ENCODE results near the gene HPSE2. TPM values are rescaled to one million over a fixed set of nuclear protein-coding genes. Genes with fewer than 3 reads are reported as not detected.

The HPSE2 gene
- total and polyA plus RNA-seq, 4 donors = 0.05 TPM; not detected in 3

GRCh38 chr10:98901441-98902110 lies 334.1 kb downstream of the HPSE2 start (continued):
- TF ChIP-seq, protein P1, sequence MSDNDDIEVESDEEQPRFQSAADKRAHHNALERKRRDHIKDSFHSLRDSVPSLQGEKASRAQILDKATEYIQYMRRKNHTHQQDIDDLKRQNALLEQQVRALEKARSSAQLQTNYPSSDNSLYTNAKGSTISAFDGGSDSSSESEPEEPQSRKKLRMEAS (IDR thresholded peaks at IDR 0.05) = no peak

GRCh38 chr10:98899018-98899417 lies 336.6 kb downstream of the HPSE2 start:
- TF ChIP-seq HNF4A (conservative IDR thresholded peaks at IDR 0.05) = peak in 1 of 2 donors; percentile 20
- TF ChIP-seq FOXA1 (IDR thresholded peaks at IDR 0.05) = peak; percentile 37
- peak; percentile 55 for TF ChIP-seq FOXA2 (IDR thresholded peaks at IDR 0.05)
- TF ChIP-seq YY1 (IDR thresholded peaks at IDR 0.05) = no peak
- TF ChIP-seq RXRA (IDR thresholded peaks at IDR 0.05) = peak in 1 of 2 donors; percentile 6
- TF ChIP-seq GABPA (IDR thresholded peaks at IDR 0.05 in 1 of 2, conservative IDR thresholded peaks at IDR 0.05 in 1 of 2) = no peak
- TF ChIP-seq, protein P1 (IDR thresholded peaks at IDR 0.05) = no peak
- no peak overlapping the region for H3K27ac ChIP-seq (ENCODE audit: low read depth in 1 of 2, low read length in 2 of 2)
- no peaks in the 10 kb centered on the region for H3K9me3 ChIP-seq (ENCODE audit: control insufficient read depth in 4 of 4, low read length in 3 of 4)
- no peak for DNase-seq (ENCODE audit: low spot score)
- H3K36me3 ChIP-seq (ENCODE audit: control insufficient read depth in 4 of 4, insufficient read depth in 3 of 4, low read depth in 1 of 4, low read length in 3 of 4) = no peaks in the 10 kb centered on the region
- WGBS = 24% methylated on average over 3 of the region's 3 CpGs
- H3K27me3 ChIP-seq (ENCODE audit: control insufficient read depth in 4 of 4, insufficient read depth in 4 of 4, low read length in 3 of 4) = peaks cover 0 to 2% (median 0%) of the 10 kb centered on the region in 4 donors
- H3K4me1 ChIP-seq (ENCODE audit: control insufficient read depth in 4 of 4, insufficient read depth in 4 of 4, low read length in 3 of 4) = peaks cover 0 to 8% (median 5%) of the 10 kb centered on the region in 4 donors
- H3K9ac ChIP-seq (ENCODE audit: low read depth in 1 of 2, low read length in 2 of 2) = no peak overlapping the region
- H3K4me3 ChIP-seq (ENCODE audit: low read depth in 1 of 3, low read length in 3 of 3) = no peak overlapping the region

DNA sequence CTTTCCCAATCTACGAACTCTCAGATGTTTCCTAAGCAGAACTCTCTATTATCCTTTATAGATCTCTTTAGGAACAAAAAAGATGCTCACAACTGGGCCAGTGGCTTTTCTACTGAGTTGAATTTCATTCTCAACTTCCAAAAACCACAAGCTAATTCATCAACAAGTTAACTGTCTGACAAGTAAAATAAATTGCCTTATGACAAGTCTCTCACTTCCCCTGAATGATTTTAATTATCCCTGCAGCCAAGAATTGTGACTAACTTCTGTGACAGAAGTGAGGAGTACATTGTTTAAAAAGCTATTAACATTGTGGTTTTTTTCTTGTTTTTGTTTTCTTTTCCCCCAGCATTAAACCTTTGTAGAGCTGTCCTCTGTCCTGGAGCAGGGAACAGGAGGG lies 343.1 kb downstream of the HPSE2 start:
- TF ChIP-seq EGR1 (IDR thresholded peaks at IDR 0.05; ENCODE audit: low read depth in 2 of 2) (no peak), SP1 (IDR thresholded peaks at IDR 0.05) (no peak), TAF1 (conservative IDR thresholded peaks at IDR 0.05) (no peak), FOXA2 (IDR thresholded peaks at IDR 0.05) (no peak), NR2F2 (IDR thresholded peaks at IDR 0.05) (no peak), HNF4A (conservative IDR thresholded peaks at IDR 0.05) (no peak), REST (IDR thresholded peaks at IDR 0.05) (no peak), FOXA1 (IDR thresholded peaks at IDR 0.05) (no peak), GABPA (IDR thresholded peaks at IDR 0.05 in 1 of 2, conservative IDR thresholded peaks at IDR 0.05 in 1 of 2) (no peak), HNF4G (IDR thresholded peaks at IDR 0.05) (no peak)
- TF ChIP-seq, protein P2, sequence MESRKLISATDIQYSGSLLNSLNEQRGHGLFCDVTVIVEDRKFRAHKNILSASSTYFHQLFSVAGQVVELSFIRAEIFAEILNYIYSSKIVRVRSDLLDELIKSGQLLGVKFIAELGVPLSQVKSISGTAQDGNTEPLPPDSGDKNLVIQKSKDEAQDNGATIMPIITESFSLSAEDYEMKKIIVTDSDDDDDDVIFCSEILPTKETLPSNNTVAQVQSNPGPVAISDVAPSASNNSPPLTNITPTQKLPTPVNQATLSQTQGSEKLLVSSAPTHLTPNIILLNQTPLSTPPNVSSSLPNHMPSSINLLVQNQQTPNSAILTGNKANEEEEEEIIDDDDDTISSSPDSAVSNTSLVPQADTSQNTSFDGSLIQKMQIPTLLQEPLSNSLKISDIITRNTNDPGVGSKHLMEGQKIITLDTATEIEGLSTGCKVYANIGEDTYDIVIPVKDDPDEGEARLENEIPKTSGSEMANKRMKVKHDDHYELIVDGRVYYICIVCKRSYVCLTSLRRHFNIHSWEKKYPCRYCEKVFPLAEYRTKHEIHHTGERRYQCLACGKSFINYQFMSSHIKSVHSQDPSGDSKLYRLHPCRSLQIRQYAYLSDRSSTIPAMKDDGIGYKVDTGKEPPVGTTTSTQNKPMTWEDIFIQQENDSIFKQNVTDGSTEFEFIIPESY (IDR thresholded peaks at IDR 0.05) = no peak
- TF ChIP-seq, protein P3, sequence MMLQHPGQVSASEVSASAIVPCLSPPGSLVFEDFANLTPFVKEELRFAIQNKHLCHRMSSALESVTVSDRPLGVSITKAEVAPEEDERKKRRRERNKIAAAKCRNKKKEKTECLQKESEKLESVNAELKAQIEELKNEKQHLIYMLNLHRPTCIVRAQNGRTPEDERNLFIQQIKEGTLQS (IDR thresholded peaks at IDR 0.05) = no peak
- TF ChIP-seq, protein P1 (IDR thresholded peaks at IDR 0.05) = no peak
- Histone ChIP-seq H3K36me3 (ENCODE audit: control insufficient read depth in 4 of 4, insufficient read depth in 3 of 4, low read depth in 1 of 4, low read length in 3 of 4) (no peaks in the 10 kb centered on the region), H3K4me3 (ENCODE audit: low read depth in 1 of 3, low read length in 3 of 3) (no peak overlapping the region), H3K9me3 (ENCODE audit: control insufficient read depth in 4 of 4, low read length in 3 of 4) (no peaks in the 10 kb centered on the region), H3K9ac (ENCODE audit: low read depth in 1 of 2, low read length in 2 of 2) (no peak overlapping the region), H3K27ac (ENCODE audit: low read depth in 1 of 2, low read length in 2 of 2) (no peak overlapping the region), H3K4me1 (ENCODE audit: control insufficient read depth in 4 of 4, insufficient read depth in 4 of 4, low read length in 3 of 4) (no peaks in the 10 kb centered on the region), H3K27me3 (ENCODE audit: control insufficient read depth in 4 of 4, insufficient read depth in 4 of 4, low read length in 3 of 4) (peaks cover 0 to 5% (median 0%) of the 10 kb centered on the region in 4 donors)
- no peak for DNase-seq (ENCODE audit: low spot score)
- WGBS = 74% methylated on average over 1 of the region's 1 CpG
